ENCODE data around the gene ARHGAP5. TPM values are rescaled to one million over a fixed set of nuclear protein-coding genes. Genes with fewer than 3 reads are reported as not detected.

The ARHGAP5 gene, protein sequence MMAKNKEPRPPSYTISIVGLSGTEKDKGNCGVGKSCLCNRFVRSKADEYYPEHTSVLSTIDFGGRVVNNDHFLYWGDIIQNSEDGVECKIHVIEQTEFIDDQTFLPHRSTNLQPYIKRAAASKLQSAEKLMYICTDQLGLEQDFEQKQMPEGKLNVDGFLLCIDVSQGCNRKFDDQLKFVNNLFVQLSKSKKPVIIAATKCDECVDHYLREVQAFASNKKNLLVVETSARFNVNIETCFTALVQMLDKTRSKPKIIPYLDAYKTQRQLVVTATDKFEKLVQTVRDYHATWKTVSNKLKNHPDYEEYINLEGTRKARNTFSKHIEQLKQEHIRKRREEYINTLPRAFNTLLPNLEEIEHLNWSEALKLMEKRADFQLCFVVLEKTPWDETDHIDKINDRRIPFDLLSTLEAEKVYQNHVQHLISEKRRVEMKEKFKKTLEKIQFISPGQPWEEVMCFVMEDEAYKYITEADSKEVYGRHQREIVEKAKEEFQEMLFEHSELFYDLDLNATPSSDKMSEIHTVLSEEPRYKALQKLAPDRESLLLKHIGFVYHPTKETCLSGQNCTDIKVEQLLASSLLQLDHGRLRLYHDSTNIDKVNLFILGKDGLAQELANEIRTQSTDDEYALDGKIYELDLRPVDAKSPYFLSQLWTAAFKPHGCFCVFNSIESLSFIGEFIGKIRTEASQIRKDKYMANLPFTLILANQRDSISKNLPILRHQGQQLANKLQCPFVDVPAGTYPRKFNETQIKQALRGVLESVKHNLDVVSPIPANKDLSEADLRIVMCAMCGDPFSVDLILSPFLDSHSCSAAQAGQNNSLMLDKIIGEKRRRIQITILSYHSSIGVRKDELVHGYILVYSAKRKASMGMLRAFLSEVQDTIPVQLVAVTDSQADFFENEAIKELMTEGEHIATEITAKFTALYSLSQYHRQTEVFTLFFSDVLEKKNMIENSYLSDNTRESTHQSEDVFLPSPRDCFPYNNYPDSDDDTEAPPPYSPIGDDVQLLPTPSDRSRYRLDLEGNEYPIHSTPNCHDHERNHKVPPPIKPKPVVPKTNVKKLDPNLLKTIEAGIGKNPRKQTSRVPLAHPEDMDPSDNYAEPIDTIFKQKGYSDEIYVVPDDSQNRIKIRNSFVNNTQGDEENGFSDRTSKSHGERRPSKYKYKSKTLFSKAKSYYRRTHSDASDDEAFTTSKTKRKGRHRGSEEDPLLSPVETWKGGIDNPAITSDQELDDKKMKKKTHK (N-terminal part only)
- 338 TPM for total RNA-seq
- polyA plus RNA-seq = 27.1 TPM

DNA sequence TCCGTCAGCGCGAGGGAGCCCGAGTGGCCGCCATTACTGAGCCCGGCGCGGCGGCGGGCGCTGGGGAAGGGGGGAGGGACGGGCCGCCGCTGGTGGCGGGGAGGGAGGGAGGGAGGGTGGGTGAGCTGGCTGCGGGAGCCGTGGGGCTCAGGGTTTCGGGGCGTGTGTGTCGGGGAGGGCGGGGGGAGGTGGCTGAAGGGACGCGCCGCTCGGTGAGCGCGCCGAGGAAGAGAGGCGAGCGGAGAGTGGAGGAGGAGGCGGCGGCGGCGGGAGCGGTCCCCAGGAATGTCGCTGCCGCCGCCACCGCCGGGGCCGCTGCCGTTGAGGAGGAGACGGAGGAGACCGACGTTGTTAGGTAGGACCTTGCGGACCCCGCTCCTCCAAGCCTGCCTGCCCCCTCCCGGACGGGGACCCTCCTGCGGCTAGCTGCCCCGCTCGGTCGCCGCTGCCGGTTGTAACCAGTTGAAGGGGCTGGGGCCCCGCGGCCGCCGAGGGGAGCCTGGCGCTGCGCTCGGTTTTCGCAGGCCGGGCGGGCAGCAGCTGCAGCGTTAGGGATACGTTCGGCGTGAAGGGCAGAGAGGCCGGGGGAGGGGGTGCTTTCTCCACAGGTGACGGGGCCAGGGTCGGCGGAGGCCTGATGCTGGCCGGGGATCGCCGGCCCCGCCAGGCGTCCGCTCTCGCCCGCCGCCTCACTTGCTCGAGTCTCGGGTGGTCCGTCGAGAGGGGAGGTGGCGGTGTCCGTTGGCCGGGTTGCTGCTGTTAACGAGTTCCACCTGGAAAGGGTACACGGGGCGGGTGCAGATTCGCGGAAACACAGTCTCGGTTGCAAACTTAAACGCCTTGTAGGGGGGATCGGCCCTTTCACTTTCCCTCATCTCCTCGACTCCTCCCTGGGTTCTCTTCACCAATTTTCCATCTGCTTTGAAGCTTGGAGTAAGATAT, at the start of gene ARHGAP5:
Gene ARHGAP5 (plus strand): TSS at position 224 of the 942 bp plus-strand sequence. CDS start 13,366 bp downstream, outside the sequence.
- no peak for DNase-seq (ENCODE audit: extremely low spot score)
- peak within 1 kb of the TSS; percentile 99 for H3K27ac ChIP-seq (ENCODE audit: low read depth)
- under 1% methylated on average over 98 of the region's 98 CpGs for WGBS
- H3K4me1 ChIP-seq (ENCODE audit: insufficient read depth) = no peaks in the 10 kb centered on the region
- H3K36me3 ChIP-seq (ENCODE audit: insufficient read depth) = no peaks in the 10 kb centered on the region
- peak within 1 kb of the TSS; percentile 98 for H3K4me3 ChIP-seq (ENCODE audit: low read depth, low read length)

DNA sequence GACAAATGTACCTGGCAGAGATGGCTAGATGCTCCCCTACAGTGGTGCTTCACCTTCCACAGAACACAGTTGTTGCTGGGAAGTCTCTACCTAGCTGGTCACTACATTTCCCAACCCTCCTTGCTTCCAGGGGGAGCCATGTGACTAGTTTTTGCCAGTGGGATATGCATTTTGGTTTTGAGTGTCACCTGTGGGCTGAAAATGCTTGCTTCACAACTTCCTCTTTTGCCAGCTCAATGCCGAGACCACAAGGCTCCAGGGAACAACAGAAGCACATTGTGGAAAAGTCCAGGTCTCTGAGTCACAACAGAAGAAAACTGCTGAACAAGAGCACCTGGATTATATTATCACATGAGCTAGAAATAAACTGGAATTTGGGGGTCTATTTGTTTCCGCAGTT, 48.5 kb upstream of the ARHGAP5 start:
- H3K4me1 ChIP-seq (ENCODE audit: insufficient read depth) = no peaks in the 10 kb centered on the region
- no peak for DNase-seq (ENCODE audit: extremely low spot score)
- no peaks in the 10 kb centered on the region for H3K36me3 ChIP-seq (ENCODE audit: insufficient read depth)
- H3K4me3 ChIP-seq (ENCODE audit: low read depth, low read length) = no peak overlapping the region
- WGBS = 59% methylated on average over 2 of the region's 2 CpGs
- H3K27ac ChIP-seq (ENCODE audit: low read depth) = no peak overlapping the region

DNA sequence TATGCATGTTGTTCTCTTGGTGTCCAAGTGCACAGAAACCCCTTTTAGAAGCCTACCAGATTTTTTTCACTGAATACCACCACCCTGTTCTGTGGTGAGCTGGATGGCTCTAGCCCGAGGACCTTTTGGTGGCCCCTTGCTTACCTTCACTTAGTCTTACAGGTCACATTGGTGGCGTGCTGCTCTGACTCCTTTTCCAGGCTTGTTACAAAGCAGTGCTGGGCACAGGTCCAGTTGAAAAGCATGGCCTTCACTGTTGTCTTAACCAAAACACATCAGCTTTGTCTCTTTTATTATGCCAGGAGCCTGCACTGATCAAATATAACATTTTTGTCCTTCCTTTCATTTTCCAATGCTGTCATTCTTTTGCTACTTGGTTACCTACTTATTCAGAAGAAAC, 43.6 kb upstream of the ARHGAP5 start:
- Histone ChIP-seq H3K4me1 (ENCODE audit: insufficient read depth) (no peaks in the 10 kb centered on the region), H3K36me3 (ENCODE audit: insufficient read depth) (no peaks in the 10 kb centered on the region), H3K27ac (ENCODE audit: low read depth) (no peak overlapping the region), H3K4me3 (ENCODE audit: low read depth, low read length) (no peak overlapping the region)
- 75% methylated on average over 2 of the region's 2 CpGs for WGBS
- no peak for DNase-seq (ENCODE audit: extremely low spot score)

GRCh38 chr14:32038876-32039275, 38.2 kb upstream of the ARHGAP5 start:
- H3K4me3 ChIP-seq (ENCODE audit: low read depth, low read length) = no peak overlapping the region
- H3K36me3 ChIP-seq (ENCODE audit: insufficient read depth) = no peaks in the 10 kb centered on the region
- no peak for DNase-seq (ENCODE audit: extremely low spot score)
- WGBS = 9% methylated on average over 1 of the region's 1 CpG
- H3K4me1 ChIP-seq (ENCODE audit: insufficient read depth) = no peaks in the 10 kb centered on the region
- H3K27ac ChIP-seq (ENCODE audit: low read depth) = no peak overlapping the region

- Histone ChIP-seq H3K4me1 (ENCODE audit: insufficient read depth) (no peaks in the 10 kb centered on the region), H3K4me3 (ENCODE audit: low read depth, low read length) (no peak overlapping the region), H3K27ac (ENCODE audit: low read depth) (no peak overlapping the region), H3K36me3 (ENCODE audit: insufficient read depth) (no peaks in the 10 kb centered on the region)
- no peak for DNase-seq (ENCODE audit: extremely low spot score)
- WGBS = 80% methylated on average over 7 of the region's 7 CpGs
Observed at GRCh38 chr14:32039401-32040030, 37.6 kb upstream of the ARHGAP5 start.

DNA sequence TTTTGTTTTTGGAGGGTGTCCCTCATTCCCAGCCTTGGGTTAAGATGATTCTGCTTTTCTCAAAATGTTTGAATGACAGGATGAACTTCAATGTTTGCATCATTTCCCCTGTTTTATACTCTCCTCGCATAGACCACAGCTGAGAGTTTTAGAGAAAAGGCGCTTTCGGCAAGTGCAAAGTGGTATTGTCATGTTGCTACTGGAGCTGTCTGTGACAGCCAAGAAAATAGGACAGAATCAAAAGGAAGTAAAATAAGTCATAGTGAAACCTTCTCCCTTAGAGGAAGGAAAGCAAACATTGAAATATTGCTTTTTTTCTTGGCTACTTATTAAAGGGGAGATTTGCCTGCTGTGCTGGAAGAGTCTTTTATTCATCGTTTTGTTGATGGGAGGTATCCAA, 33.5 kb upstream of the ARHGAP5 start:
- WGBS = 59% methylated on average over 4 of the region's 4 CpGs
- Histone ChIP-seq H3K4me3 (ENCODE audit: low read depth, low read length) (no peak overlapping the region), H3K27ac (ENCODE audit: low read depth) (no peak overlapping the region), H3K4me1 (ENCODE audit: insufficient read depth) (no peaks in the 10 kb centered on the region), H3K36me3 (ENCODE audit: insufficient read depth) (no peaks in the 10 kb centered on the region)
- DNase-seq (ENCODE audit: extremely low spot score) = no peak

GRCh38 chr14:32044454-32044853, 32.6 kb upstream of the ARHGAP5 start:
- Histone ChIP-seq H3K4me1 (ENCODE audit: insufficient read depth) (no peaks in the 10 kb centered on the region), H3K36me3 (ENCODE audit: insufficient read depth) (no peaks in the 10 kb centered on the region), H3K4me3 (ENCODE audit: low read depth, low read length) (no peak overlapping the region), H3K27ac (ENCODE audit: low read depth) (no peak overlapping the region)
- DNase-seq (ENCODE audit: extremely low spot score) = no peak
- WGBS = 66% methylated on average over 4 of the region's 4 CpGs

DNA sequence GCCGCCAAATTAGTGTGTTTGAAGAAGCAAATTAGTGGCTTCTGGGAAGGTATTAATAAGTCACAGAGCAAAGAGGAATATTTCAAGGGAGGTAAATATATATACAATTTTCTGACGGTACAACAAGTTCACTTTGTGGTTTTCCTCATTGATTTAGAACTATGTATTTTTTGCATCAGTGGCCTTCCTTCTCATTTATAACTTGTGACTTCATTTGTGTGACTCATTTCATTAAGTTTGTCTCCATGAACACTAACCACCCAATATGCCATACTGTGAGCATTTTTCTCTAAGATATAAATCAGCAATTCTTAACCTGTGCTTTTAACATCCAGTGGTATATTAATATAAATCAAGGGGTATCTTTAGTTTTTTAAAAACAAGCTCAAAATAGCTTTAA, 29.3 kb upstream of the ARHGAP5 start:
- 89% methylated on average over 2 of the region's 2 CpGs for WGBS
- H3K36me3 ChIP-seq (ENCODE audit: insufficient read depth) = no peaks in the 10 kb centered on the region
- no peaks in the 10 kb centered on the region for H3K4me1 ChIP-seq (ENCODE audit: insufficient read depth)
- DNase-seq (ENCODE audit: extremely low spot score) = no peak
- H3K4me3 ChIP-seq (ENCODE audit: low read depth, low read length) = no peak overlapping the region
- H3K27ac ChIP-seq (ENCODE audit: low read depth) = no peak overlapping the region

DNA sequence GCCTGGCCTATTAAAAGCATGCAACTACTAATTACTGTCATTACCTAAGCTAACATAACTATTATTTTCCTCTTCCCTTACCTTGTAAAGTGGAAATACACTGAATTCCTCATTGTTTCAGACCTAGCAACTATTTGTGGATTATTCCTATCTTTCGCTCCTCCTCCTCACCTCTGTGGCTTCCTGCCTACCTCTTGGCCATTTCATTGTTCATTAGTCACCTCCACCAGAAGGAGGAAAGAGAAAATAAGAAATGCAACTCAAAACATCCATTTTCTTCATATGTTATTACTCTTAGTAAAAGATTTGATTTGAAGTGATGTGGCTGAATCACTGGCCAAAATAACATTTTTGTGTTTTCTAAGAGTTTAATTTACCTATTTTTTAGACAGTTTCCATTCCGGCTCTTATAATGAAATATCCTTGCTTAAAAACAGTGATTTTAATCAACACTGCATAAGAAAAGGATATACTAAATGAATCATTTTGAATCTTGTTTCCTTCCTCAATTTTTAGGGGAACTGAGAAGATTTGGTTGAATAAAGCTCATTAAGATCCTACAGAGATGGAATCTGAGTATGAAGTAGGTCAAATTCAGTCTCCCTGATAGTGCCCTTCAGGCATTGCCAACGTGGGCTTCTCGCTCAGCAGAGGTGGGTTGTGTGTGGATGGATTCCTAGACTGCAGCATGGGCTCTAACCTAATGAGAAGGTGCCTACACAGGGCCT, 27.6 kb upstream of the ARHGAP5 start:
- H3K27ac ChIP-seq (ENCODE audit: low read depth) = no peak overlapping the region
- 89% methylated on average over 4 of the region's 4 CpGs for WGBS
- no peak for DNase-seq (ENCODE audit: extremely low spot score)
- no peak overlapping the region for H3K4me3 ChIP-seq (ENCODE audit: low read depth, low read length)
- no peaks in the 10 kb centered on the region for H3K36me3 ChIP-seq (ENCODE audit: insufficient read depth)
- no peaks in the 10 kb centered on the region for H3K4me1 ChIP-seq (ENCODE audit: insufficient read depth)

DNA sequence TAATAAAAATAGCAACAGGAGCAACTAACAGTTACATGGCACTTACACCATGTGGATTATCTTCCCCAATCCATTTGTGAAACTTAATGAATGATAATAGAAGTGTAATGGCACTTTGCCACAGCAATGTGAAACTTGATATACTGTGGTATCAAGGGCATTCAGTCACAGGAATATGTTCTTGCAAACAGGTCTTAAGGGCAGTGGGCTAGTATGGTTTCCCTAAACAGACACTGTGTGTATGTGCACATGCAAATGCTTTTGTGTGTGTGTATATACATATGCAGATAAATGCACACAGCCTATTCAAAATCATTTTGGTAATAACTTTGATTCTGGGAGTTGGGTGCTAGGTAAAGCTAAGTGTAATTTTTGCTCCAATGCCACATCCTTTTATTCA, 26.2 kb upstream of the ARHGAP5 start:
- Histone ChIP-seq H3K4me1 (ENCODE audit: insufficient read depth) (no peaks in the 10 kb centered on the region), H3K36me3 (ENCODE audit: insufficient read depth) (no peaks in the 10 kb centered on the region), H3K27ac (ENCODE audit: low read depth) (no peak overlapping the region), H3K4me3 (ENCODE audit: low read depth, low read length) (no peak overlapping the region)
- no peak for DNase-seq (ENCODE audit: extremely low spot score)

DNA sequence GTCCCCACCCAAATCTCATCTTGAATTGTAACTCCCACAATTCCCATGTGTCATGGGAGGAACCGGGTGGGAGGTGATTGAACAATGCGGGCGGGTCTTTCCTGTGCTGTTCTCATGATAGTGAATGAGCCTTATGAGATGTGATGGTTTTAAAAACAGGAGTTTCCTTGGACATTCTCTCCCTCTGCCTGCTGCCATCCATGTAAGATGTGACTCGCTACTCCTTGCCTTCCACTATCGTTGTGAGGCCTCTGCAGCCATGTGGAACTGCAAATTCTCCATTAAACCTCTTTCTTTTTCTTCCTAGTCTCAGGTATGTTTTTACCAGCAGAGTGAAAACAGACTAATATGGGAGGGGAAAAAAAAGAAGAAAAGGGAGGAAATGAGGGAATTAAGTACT, 22.6 kb upstream of the ARHGAP5 start:
- Histone ChIP-seq H3K36me3 (ENCODE audit: insufficient read depth) (no peaks in the 10 kb centered on the region), H3K4me1 (ENCODE audit: insufficient read depth) (no peaks in the 10 kb centered on the region), H3K27ac (ENCODE audit: low read depth) (no peak overlapping the region), H3K4me3 (ENCODE audit: low read depth, low read length) (no peak overlapping the region)
- DNase-seq (ENCODE audit: extremely low spot score) = no peak
- 97% methylated on average over 5 of the region's 5 CpGs for WGBS

GRCh38 chr14:32055175-32055574, 21.9 kb upstream of the ARHGAP5 start:
- no peak for DNase-seq (ENCODE audit: extremely low spot score)
- Histone ChIP-seq H3K4me3 (ENCODE audit: low read depth, low read length) (no peak overlapping the region), H3K36me3 (ENCODE audit: insufficient read depth) (no peaks in the 10 kb centered on the region), H3K4me1 (ENCODE audit: insufficient read depth) (no peaks in the 10 kb centered on the region), H3K27ac (ENCODE audit: low read depth) (no peak overlapping the region)
- 70% methylated on average over 2 of the region's 2 CpGs for WGBS

Measured in urinary bladder (tissue), 4 donors.